PFSK-1 (cell line): ENCODE measurements around the gene TTLL11.

ENCODE experiments used
- FOXP2 ChIP-seq: optimal IDR thresholded peaks from 2 replicates; pipeline ENCODE3; 2011; ENCODE audit warnings: borderline replicate concordance, control low read depth, inconsistent platforms; ENCODE audit not compliant: insufficient read depth; ENCODE audit errors: extremely low read length, extremely low read depth
- POLR2AphosphoS5 ChIP-seq: IDR thresholded peaks from 2 replicates; pipeline ENCODE4 v1.6.1; 2012; ENCODE audit warnings: low read depth, mild to moderate bottlenecking, control low read depth, low read length, moderate library complexity
- SIN3A ChIP-seq: IDR thresholded peaks from 2 replicates; pipeline ENCODE4 v1.6.1; 2012; ENCODE audit warnings: mild to moderate bottlenecking, low read length, moderate library complexity, borderline replicate concordance; ENCODE audit not compliant: insufficient read depth
- TAF1 ChIP-seq: IDR thresholded peaks from 2 replicates; pipeline ENCODE4 v1.6.1; 2012; ENCODE audit warnings: low read length, control low read depth, borderline replicate concordance; ENCODE audit not compliant: insufficient read depth
- TF ChIP-seq, protein P1 (sequence below), 2 experiments: IDR thresholded peaks; 2 replicates each; pipeline versions ENCODE4 v1.6.1 to v1.8.0; 2011 to 2012; ENCODE audit warnings: low read depth in 2 of 2, low read length in 2 of 2, control low read depth in 1 of 2, inconsistent platforms in 1 of 2, mild to moderate bottlenecking in 1 of 2, moderate library complexity in 1 of 2; ENCODE audit not compliant: insufficient read depth in 1 of 2

Gene TTLL11

DNA sequence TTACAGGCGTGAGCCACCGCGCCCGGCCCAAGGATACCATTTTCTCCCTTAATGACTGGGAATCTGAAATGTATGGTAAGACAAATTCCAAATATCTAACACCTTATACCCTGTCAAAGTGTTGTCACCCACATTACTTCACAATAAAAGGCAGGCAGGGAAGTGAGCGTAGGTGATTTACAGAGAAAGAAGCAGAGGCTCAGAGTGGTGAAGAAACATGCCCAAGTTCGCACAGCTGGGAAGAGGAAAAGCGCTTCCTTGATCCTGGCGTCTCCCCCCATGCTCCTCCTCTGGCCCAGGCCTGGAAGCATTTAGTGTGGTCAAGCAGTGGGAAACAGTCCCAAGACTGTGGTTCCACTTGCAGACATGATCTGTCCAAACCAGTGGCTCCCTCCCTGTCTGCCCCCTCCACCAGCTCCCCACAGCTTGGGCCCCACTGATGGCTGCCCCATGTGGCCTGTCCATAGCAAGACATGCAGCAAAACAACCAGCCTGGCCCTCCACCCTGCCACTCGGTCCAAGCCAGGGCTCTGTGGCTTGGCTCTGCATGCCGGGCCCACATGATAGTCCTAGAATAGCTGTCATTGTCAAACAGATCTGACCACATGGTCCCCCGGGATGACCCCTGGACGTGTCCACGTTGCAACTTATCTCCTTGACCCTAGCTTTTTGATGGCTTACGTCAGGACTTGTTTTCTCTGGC lies 107.2 kb downstream of the TTLL11 start:
- TF ChIP-seq FOXP2 (no peak), TAF1 (no peak), POLR2AphosphoS5 (no peak), SIN3A (no peak)
- TF ChIP-seq, protein P1, sequence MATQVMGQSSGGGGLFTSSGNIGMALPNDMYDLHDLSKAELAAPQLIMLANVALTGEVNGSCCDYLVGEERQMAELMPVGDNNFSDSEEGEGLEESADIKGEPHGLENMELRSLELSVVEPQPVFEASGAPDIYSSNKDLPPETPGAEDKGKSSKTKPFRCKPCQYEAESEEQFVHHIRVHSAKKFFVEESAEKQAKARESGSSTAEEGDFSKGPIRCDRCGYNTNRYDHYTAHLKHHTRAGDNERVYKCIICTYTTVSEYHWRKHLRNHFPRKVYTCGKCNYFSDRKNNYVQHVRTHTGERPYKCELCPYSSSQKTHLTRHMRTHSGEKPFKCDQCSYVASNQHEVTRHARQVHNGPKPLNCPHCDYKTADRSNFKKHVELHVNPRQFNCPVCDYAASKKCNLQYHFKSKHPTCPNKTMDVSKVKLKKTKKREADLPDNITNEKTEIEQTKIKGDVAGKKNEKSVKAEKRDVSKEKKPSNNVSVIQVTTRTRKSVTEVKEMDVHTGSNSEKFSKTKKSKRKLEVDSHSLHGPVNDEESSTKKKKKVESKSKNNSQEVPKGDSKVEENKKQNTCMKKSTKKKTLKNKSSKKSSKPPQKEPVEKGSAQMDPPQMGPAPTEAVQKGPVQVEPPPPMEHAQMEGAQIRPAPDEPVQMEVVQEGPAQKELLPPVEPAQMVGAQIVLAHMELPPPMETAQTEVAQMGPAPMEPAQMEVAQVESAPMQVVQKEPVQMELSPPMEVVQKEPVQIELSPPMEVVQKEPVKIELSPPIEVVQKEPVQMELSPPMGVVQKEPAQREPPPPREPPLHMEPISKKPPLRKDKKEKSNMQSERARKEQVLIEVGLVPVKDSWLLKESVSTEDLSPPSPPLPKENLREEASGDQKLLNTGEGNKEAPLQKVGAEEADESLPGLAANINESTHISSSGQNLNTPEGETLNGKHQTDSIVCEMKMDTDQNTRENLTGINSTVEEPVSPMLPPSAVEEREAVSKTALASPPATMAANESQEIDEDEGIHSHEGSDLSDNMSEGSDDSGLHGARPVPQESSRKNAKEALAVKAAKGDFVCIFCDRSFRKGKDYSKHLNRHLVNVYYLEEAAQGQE (IDR thresholded peaks at IDR 0.05; ENCODE audit: insufficient read depth in 1 of 2, low read depth in 2 of 2, low read length in 2 of 2) = no peak

DNA sequence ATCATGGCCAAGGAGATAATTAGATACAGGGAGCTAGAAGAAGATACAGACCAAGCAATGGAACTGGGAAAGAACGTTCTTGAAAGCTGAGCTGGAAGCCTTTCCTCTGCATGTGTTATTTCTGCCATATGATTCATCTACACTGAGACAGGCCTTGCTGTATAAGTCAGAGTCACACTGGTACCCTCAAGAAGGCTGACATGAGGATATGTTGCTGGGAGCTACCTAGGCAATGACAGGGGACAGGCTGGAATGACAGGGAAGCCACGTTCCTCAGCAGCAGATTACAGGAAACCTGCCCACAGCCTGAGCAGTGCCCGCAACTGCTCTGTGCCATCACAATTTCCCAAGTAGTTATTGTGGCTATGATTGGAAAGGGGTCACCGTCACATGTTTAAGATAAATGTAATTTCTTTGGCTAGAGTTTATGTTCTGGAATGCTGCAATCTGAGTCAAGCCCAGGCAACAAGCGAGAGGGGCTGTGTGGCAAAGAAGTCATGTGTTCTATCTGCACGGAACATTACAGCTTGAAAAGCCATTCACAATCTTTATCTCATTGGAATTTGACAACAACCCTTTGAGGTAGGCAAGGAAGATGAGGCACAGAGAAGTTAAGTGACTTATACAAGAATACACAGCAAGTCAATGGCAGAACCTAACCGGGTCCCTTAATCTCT lies 108.2 kb downstream of the TTLL11 start:
- TF ChIP-seq, protein P1 (IDR thresholded peaks at IDR 0.05; ENCODE audit: insufficient read depth in 1 of 2, low read depth in 2 of 2, low read length in 2 of 2) = no peak
- no peak for TF ChIP-seq FOXP2
- no peak for TF ChIP-seq POLR2AphosphoS5
- no peak for TF ChIP-seq SIN3A
- no peak for TF ChIP-seq TAF1

DNA sequence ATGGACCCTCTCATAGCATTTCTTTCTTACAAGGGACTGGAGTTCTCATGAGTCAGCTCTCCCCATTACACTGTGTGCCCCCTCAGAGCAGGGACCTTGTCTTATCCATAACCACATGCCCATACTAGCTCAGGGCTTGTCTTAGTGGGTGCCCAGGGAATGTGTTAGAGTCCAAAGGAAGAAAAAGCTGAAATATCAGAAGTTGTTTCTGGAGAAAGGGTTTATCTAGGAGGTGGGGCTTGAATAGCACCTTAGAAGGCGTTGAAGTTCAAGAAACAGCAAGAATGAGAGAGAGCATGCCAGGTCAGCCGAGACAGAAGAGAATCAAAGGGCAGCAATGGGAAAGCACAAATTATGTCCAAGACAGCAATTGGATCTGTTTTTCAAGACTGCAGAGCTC lies 109.4 kb downstream of the TTLL11 start:
- TF ChIP-seq SIN3A (no peak), TAF1 (no peak), POLR2AphosphoS5 (no peak)
- TF ChIP-seq, protein P1 (IDR thresholded peaks at IDR 0.05; ENCODE audit: insufficient read depth in 1 of 2, low read depth in 2 of 2, low read length in 2 of 2) = no peak

DNA sequence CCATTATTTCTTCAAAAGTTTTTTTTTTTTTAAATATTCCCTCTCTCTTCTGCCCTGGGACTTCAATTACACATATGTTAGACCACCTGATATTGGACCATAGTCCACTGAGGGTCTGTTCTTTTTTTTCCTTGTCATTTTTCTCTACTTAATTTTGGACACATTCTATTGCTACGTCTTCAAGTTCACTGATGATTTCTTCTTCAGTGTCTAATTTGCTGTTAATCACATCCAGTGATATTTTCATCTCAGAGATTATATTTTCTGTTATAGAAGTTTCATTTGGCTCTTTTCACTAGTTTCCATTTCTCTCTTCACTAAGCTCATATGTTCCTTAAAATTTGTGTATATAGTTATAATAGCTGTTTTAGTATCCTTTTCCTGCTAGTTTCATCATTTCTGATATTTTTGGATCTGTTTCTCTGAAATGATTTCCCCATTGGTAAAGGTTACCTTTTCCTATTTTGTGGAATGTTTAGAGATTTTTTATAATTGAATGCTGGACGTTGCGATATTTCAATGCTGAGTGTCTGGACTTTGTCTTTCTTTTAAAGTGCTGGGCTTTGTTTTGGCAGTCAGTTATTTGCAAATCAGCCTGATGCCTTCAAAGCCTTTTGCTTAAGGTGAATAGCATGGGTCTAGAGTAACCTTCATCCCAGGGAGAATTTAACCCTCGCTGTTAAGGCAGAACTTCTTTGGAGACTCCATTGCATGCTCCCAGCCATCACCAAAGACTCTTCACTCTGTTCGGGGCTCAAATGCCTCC lies 111.8 kb downstream of the TTLL11 start:
- TF ChIP-seq POLR2AphosphoS5 (no peak), FOXP2 (no peak), TAF1 (no peak), SIN3A (no peak)
- TF ChIP-seq, protein P1 (IDR thresholded peaks at IDR 0.05; ENCODE audit: insufficient read depth in 1 of 2, low read depth in 2 of 2, low read length in 2 of 2) = no peak
